NCI-H69 (cell line): Measurements from ENCODE around the gene SP6.

Source experiments
- DNase-seq: peaks from one replicate; lab custom pipeline; 2025; lab: John Stamatoyannopoulos, UW

SP6 gene

DNA sequence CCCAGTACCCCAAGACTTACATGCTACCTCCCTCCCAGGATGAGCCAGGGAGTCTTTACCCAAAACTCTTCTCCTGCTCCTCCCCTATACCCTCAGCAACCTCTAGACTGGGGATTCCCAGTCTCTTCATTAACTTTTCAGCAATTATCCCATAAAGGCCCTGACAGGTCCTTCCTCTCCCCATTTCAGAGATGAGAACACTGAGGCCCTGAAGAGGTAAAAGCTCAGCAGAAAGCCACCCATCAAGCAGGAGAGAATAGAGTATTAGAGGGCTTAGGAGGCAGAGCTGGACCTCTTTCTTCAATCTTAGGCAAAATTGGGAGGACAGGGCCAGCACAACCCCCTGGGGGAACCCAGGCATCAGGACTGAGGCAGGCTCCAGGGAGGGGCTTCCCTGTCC lies 5.9 kb upstream of the SP6 start:
- no peak for DNase-seq

DNA sequence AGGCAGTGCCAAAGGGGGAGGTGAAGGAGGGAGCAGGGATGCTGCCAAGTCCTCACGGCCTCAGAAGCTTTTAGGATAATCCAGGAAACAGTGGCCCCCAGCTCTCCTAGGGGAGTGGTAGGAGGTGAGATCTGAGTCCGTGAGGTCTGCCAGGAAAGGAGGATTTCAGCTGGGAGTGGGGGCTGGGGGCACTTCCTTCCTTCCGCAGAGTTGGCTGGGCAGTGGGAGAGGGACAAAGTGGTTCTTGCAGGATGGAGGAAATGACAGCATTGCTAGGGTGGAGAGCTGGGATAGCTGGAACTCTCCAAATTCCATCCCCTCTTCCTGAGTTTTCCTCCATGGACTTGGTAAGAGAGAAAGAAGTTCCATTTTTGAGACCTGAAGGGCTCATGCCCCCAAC lies 4.8 kb upstream of the SP6 start:
- DNase-seq, result no peak

DNA sequence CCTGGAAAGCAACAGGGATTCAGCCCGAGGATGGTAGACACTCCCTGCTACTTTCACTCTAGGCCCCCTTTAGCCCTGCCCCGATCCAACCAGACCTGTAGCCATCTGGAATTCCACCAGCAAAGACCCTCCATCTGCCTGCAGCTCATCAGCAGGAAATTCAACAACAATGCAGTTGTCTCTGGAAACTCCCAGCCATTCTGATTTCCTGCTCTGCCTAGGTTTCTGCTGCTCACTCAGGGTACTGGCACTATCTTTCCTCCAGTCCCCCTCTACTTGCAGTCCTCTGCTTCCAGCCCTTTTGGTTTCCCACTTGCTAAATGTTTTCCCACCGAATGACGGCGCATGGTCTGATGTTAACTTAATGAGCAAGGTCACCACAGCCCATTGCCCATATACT lies 2.7 kb upstream of the SP6 start:
- no peak for DNase-seq

DNA sequence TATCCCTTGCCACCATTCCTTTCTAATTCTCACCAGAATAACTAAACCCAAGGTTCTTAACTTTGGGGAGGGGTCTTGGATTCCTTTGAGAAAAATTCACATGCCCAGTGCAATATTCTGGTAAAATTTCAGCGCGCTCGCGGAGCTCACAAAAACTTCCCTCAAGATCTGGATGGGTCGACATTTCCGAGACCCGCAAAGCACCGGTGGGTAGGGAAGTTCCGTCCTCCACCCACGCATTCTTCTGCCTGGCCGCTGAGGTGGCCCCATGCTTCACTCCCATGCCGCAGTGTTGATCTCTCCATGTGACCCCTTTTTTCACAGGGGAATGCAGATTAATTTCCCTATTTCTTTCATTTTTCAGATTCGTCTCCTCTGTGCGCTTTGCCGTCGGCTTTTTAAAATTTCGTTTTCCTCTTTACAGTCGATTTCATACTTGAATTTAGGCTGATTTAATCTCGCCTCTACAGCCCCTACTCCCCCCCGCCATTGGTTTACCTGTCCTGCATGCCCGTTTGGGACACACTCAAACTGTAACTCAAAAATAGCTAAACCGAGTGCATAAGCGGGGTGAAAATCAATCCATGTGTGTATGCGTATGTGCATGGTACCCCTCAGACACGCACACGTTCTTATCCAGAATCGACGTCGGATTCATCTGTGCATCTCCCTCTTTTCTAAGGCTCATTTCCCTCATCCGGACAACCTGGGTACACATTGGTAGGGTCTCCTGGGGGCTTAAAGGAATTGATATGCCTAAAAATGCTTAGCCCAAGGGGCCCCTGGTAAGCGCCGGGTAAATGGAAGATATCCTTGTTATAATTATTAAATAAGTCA lies 1.4 kb upstream of the SP6 start:
- DNase-seq, result no peak

DNA sequence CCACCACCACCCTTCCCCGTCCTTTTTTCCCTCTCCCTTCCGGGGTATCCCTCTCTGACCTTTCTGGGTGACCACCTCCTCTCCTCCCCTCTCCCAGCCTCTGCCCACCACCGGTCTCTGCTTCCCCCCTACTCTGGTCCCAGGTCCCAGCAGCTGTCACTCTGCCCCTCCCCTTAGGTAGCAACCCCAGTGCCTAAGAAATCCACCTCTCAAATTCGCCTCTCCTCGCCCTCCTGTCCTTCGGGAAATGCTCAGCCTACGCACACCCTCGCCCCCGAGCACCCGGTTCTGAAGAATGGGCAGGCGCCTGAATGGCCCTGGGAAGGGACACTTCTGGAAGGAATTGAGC lies 775 bp upstream of the SP6 start:
- DNase-seq, result no peak

DNA sequence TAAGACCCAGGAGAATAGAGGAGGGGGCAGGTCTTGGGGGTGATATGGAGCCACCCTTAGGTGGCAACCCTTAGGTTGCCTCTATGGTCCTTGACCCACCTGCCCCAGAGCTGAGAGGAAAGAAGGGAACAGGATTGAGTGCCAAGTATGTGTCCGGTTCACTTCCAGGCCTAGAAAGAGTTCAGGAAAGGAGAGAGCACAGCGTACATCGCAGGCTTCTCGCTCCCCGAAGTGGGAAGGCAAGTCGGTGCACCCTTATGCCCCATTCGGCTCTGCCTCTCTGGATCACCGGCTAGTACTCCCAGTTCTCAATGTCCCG lies 631 bp downstream of the SP6 start:
- peak; percentile 70 for DNase-seq

DNA sequence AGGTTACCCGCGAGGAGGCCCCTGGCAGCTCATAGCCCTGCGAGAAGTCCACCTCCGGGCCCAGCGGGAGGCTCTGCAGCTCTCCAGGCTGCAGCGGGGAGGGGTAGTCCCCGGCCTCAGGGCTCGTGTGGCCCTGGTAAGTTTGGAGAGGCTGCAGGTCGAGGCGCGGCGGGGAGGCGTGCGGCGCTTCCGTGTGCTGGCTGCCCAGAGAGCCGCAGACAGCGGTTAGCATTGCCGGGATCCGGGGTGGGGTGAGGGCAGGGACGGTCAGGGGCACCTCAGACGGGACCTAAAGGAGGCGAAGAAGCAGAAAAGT lies 2.8 kb downstream of the SP6 start:
- DNase-seq, result no peak

DNA sequence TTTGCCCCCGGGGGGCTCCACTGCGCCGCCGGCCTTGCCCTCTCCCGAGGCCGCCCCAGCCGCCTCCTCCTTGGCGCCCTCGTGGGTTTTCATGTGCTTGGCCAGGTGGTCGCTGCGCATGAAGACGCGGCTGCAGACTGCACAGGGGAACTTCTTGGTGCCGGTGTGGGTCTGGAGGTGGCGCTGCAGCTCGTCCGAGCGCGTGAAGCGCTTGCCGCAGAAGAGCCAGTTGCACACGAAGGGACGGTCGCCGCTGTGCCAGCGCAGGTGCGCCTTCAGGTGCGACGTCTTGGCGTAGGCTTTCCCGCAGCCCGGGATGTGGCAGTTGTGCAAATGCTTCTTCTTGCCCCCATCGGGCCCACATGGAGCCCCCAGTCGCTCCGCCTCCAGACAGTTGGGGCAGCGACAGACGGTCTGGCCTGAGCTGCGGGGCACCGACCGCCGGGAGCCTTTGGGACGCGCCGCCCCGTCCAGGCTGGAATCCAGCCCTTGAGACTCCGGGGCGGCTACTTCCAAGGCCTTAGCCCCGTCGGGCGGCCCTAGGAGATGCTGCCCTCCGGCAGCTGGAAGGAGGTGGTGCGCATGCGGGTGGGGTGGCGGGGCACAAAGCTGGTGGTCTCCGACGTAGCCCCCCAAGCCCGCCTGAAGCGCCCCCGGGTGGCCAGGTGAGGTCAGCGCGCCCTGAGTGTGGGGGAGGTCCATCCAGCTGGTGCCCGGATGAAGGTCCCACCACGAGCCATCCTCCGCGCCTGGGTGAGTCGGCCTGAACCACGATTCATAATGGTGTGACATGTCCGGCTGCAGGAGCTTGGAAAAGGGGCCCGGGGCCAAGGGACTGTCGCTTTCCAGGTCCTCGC lies 3.4 kb downstream of the SP6 start:
- no peak for DNase-seq

DNA sequence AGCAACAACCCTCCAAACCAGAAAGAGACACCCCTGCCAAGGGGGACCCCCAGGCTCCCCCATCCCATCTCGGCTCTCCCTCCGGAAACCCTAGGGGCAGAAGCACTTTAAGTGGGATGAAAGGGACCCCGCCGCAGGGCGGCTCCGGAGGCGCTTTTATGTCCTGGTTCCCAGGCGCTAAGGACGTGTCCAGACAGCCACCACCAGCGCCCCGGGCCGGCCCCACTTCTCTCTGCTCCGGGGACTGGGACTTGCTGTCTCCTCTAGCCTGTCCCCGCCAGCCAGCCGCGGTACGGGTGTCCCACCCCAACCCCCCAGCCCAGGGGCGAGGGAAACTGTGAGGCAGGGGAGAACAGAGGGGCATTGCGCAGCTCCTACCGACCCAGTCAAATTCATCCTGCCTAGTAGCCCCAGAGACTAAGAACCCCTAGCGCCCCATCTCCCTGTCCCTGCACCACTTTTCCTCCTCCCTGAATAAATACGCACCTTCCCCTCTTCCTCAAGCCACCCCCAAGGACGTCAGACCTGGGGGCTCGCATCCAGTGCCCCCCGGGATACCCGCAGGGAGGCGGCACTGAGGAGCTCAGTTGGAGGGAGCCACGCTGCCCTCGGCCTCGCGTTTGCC lies 4.1 kb downstream of the SP6 start:
- DNase-seq, result no peak

DNA sequence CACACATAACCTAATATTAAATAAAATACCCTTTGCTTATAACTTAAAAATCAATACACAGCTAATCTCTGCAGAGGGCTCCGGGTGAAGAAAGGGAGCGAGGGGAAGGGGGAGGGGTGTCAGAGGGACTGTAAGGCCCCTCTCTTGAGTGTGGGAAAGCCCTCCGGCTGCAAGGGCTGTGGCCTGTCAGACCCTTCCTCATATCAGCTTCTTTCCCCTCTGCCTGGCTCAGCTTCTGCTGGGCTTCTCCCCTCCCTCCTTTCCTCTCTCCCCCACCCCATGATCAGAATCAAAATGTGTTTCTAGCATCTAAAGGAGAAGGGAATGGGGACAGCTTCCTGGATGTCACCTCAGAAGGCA lies 5.3 kb downstream of the SP6 start:
- no peak for DNase-seq

DNA sequence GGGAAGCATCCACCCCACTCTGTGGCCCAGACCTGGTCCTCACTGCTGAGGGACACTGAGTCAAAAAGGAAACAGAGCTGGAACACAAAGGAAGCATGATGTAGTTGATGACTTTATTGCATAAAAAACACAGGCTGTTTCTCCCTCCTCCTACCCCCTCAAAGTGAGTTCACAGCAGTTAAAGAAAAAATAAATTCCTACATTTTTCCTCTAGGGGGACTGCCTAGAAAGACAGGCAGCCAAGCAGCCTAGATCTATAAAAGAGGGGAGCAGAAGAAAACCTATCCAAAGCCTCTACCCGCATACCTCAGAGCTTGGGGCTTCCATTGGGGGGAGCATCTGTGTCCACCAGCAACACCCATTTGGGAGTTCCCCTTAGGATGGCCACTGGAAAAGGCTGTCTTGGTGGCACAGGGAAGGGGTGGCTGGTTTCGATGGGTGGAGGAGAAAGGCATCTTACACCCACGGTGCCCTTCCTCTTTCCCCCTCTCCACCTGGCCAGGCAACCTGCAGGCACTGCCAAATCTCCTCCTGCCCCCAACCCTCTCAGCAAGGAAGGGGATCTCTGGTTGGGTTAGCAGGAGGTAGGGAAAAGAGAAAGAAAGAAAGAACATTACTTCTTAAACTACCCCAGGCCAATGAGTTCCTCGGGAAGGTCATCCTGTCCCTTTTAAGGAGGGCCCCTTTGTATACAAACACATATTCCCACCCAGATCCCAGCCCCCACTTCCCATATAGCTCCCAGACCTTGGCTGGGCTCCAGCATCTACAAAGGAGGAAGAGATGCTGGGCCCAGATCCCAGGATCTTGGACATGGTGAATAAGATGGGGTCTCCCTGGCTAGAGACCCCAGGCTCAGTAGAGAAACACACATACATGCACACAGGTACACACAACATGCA lies 5.9 kb downstream of the SP6 start:
- peak; percentile 47 for DNase-seq

DNA sequence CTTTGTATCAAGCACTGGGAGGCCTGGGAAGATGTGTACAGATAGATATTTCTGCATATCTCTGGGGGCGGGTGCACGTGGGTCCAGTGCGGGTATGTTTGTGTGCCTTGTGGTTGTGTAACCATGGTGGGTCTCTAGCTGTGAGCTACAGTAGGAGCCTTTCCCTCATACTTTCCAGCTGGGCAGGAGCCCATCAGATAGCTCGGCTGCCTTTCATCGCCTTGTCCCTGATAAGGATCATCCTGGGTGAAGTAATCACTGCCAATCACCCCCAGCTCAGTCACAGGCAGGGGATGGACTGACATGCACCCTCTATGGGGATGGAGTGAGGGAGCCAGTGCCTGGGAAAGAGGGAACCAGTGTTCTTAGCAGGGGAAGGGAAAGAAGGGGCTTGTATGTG lies 6.7 kb downstream of the SP6 start:
- peak; percentile 44 for DNase-seq

DNA sequence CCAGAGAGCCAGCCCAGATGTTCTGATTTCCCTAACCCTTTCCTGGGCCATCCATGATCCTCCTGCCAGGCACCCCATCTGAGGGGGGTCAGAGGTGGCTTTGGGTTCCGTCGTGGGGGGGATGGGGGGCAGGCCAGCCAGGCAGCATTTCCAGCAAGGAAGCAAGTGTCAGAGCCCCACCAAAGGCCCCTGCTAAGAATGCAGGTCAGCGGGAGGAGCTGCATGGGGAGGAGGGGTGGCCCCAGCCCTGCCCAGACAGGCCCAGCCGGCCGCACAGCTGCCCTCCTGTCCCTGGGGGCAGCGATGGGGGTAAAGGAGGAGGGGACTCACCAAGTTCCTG lies 7.6 kb downstream of the SP6 start:
- DNase-seq, result peak; percentile 97

DNA sequence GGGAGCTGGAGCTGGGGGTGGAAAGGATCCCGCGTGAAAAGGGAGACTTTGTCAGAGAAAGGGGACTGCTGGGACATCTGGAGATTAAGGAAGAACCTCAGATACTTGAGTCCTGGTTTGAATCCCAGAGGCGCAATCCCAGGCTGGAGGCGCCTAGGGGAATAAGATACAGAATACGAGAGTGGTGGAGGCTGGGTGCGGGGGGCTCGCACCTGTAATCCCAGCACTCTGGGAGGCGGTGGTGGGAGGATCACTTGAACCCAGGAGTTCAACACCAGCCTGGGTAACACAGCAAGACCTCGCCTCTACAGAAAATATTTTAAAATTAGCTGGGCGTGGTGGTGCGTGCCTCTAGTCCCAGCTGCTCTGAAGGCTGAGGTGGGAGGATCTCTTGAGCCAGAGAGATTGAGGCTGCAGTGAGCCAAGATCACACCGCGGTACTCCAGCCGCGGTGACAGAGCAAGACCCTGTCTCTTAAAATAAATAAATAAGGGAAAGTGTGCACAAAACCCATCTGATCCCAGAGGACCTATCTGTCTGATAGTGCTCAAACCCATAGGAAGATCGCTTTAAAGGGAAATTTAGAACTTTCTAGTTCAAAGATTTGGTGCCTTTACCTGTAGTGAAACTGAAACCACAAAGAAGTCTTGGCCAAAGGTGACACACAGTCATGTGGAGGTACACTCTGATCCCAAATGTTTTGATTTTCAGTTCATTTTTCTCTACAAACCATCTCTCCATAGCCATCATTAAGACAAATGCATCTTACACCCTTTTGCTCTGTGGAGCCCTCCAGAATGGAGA lies 9.3 kb downstream of the SP6 start:
- DNase-seq, result no peak

DNA sequence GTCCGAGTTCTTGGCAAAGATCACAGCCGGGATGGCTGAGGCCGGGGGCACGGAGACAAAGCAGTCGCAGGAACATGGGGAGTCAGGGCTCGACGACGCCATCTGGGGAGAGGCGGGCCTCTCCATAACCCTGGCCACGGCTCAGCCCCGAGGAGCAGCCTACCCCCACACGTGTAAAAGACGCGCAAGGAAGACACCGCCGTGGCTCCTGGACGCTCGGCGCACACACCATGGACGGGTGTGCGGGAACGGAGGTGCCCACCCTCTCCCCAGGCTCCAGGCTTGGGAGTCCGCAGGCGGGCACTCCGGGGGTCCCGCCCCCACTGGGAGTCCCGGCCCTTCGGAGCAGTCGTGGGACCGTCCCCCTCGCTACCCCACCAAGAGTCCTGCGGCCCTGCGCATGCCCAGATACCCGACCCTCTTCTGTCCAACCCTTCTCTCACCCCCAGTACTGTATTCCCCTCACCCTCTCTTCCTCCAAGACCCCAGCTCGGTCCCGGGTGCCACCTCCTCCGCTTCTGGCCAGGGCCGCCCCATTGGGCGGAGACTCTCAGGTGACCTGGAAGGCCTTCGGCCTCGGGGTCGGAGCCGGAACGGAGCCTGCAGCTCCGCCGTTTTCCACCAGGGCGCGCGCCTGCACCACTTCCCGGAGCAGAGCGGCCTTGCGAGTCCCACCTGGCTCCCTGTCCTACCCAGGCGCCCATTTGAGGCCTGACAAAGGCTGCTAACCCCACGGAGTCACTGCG lies 10.0 kb downstream of the SP6 start, which contains the start of gene SCRN2:
Gene SCRN2, minus strand, starts transcription at position 532 of the 746 bp plus-strand sequence. Its CDS starts 430 bp downstream, at position 102.
- peak; percentile 92 for DNase-seq

DNA sequence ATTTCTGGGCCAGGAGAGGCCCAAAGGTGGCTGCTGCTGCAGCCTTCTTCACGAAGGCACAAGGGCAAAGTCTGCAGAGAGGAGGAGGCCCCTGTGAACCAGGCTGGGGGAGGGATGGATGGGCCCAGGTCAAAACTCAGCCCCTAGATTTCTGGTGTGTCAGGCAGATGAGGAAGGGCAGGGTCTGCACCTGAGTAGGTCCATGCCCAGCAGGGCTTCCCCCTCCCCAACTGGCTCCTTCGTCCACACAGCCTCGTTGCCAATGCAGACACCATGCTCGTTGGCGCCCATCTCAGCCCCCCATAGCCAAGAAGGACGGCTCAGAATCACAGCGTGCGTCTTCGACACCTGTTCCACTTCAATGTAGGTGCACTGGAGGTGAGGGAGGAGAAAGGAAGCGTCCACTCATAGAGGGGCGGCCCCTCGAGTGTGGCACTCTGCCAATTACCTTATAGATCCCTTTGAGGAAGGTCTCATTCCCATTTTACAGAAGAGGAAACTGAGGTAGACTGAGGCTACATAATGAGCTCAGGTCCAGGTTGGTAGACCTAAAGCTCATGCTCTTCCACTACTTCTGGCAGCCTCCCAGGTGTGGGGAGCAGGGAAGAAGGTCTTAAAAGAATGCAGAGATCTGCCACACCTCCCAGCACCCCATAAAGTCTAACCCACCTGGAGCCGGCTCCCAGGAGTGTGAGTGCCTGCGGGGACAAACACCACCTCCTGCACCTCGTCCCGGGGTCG lies 10.8 kb downstream of the SP6 start:
- DNase-seq, result peak; percentile 62

DNA sequence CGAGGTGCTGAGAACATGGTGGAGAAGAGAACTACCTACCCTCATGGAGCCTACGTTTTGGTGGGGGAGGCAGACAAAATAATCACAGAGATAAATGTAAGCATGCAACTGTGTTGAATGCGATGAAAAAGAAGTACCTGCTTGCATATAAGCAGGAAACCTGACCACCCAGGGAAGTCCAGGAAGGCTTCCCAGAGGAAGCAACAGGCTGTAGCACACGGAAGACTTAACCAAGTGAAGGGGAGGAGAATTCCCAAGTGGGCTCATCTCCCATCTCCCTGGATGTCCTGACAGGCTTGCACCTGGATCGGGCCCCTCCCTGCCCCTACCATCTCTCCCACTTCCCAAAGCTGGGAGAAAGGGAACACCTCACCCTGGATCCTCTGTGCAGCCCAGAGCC lies 11.9 kb downstream of the SP6 start:
- no peak for DNase-seq

DNA sequence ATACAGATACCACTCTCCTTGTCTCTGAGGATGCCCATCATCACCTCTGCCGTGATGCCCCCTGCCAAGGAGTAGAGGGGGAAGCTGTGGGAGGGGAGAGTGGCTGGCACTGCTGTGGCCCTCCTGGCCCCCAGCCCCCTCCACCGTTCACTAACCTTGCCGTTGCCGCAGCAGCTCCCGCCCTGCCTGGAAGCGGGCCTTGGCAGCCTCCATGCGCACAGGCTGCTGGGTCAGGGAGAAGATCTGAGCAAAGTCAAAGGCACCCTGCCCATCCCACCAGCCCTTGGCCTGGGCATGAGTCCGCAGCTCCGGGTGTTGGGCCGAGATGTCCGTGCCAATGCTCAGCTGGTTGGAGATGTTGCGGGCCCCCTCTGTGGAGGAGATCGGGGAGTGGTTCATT lies 12.3 kb downstream of the SP6 start:
- no peak for DNase-seq

DNA sequence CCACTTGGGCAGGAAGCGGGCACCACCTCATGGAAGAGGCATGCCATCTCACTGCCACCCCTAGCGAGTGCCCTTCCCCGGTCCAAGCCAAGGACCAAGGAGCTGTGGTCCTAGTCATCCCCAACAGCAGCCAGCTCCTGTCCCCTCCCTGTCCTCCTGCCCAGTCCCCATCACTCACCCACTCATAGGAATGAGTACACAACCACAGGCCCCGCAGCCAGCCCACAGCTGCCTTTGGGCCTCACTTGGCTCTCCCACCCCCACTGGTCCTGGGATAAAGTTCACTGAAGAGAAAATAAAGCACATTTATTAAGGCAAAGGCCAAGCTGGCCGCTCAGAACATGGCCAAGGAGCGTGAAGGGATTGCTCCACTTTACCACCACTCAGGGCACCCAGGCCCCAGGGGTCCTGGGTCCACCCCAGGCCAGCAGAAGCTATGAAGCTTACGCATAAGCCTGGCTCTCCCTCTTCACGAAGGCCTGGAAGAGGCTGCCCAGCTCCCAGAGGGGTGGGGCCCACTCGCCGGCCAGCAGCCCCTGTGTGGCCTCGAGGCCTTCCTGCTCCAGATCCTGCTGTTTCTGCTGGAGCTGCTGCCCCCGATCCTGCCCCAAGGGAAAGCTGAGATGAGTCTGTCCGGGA lies 13.4 kb downstream of the SP6 start:
- no peak for DNase-seq

DNA sequence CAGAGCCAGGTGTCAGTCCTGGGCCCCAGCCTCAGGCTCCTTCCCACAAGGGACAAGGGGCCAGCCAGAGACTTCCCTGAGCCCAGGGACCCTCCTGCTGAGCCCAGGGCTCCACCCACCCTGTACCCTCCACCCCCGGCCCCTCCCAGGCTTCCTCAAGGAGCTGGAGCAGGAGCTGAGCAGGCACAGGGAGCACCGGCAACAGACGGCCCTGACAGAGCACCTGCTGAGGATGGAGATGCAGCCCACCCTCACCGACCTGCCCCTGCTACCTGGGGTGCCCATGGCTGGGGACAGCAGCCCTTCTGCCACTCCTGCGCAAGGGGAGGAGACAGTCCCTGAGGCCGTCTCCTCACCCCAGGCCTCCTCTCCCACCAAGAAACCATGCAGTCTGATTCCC lies 14.4 kb downstream of the SP6 start:
- DNase-seq, result no peak
